Activated CD4-positive, CD25-positive, alpha-beta regulatory T cell (primary cell): ENCODE results near the gene CFAP52.
"Not testable (repeated sequence)": the region's sequence is repeated elsewhere in the genome, so short reads cannot be mapped to it uniquely, and the experiment has no call there.

Source experiments
- DNase-seq, 4 experiments: peaks; one replicate each; lab custom pipeline; 2025; lab: John Stamatoyannopoulos, UW

Gene CFAP52

GRCh38 chr17:9646546-9646885, 70.1 kb downstream of the CFAP52 start:
- DNase-seq = no peak

GRCh38 chr17:9647014-9647413, 70.6 kb downstream of the CFAP52 start:
- no peak for DNase-seq

GRCh38 chr17:9648521-9649110, 72.2 kb downstream of the CFAP52 start:
- DNase-seq = no peak

GRCh38 chr17:9658593-9659211, 82.3 kb downstream of the CFAP52 start:
- no peak for DNase-seq

- DNase-seq = no peak
These were observed 84.6 kb downstream of the CFAP52 start for GRCh38 chr17:9661027-9661426.

- DNase-seq = not testable (repeated sequence)
These were observed 87.1 kb downstream of the CFAP52 start for GRCh38 chr17:9663511-9663910.

- DNase-seq = no peak
These were observed 90.1 kb downstream of the CFAP52 start for GRCh38 chr17:9666461-9667050.

GRCh38 chr17:9668517-9668916, 92.1 kb downstream of the CFAP52 start:
- DNase-seq = no peak

GRCh38 chr17:9669551-9670008, 93.1 kb downstream of the CFAP52 start:
- no peak for DNase-seq

- no peak for DNase-seq
These were observed 94.2 kb downstream of the CFAP52 start for GRCh38 chr17:9670596-9670995.

GRCh38 chr17:9671559-9671958, 95.1 kb downstream of the CFAP52 start:
- DNase-seq = no peak

GRCh38 chr17:9672266-9672665, 95.8 kb downstream of the CFAP52 start:
- DNase-seq = no peak

- DNase-seq = no peak
These were observed 96.2 kb downstream of the CFAP52 start for GRCh38 chr17:9672691-9673090.

GRCh38 chr17:9676084-9676483, 99.6 kb downstream of the CFAP52 start:
- no peak for DNase-seq

- no peak for DNase-seq
These were observed 100.4 kb downstream of the CFAP52 start for GRCh38 chr17:9676820-9677310.

- no peak for DNase-seq
These were observed 101.0 kb downstream of the CFAP52 start for GRCh38 chr17:9677411-9677810.

- no peak for DNase-seq
These were observed 101.5 kb downstream of the CFAP52 start for GRCh38 chr17:9677896-9678295.

- no peak for DNase-seq
These were observed 108.6 kb downstream of the CFAP52 start for GRCh38 chr17:9684955-9685621.
